A549 (cell line): Measurements from ENCODE around the gene PDXK. TPM values are rescaled to one million over a fixed set of nuclear protein-coding genes. Genes with fewer than 3 reads are reported as not detected.

Experiments
- ATAC-seq, 2 experiments: fragments of 200-7000 bp in 1 of 2; fragments of >200 bp in 1 of 2; cut with Nextera tagmentation in 1 of 2; cut with Tn5 transposase in 1 of 2; 3 replicates each; pipeline versions ENCODE4 v1.8.0 to v1.9.1; 2018 to 2020; ENCODE audit warnings: mild to moderate bottlenecking in 1 of 2, moderate library complexity in 1 of 2
- CTCF ChIA-PET: fragments of 300-600 bp; sonication (Branson Sonifier 250); formaldehyde crosslinking; extraction: SDS; loops from one replicate; lab custom pipeline; 2021; ENCODE audit warnings: antibody characterized with exemption, inconsistent platforms; lab: Yijun Ruan, JAX
- POLR2A ChIA-PET: fragments of 350-600 bp; formaldehyde crosslinking; extraction: SDS; loops from one replicate; lab custom pipeline; 2021; ENCODE audit warnings: antibody characterized with exemption, inconsistent platforms; lab: Yijun Ruan, JAX
- DNase-seq, 2 experiments: peaks; one replicate each; pipeline versions ENCODE4 v3.0.0 to v3.0.0-alpha.2; 2011 to 2016; ENCODE audit warnings: low read depth in 1 of 2, low spot score in 1 of 2
- FAIRE-seq: peaks from 2 replicates; lab custom pipeline; 2011; peaks lifted over from hg19 to GRCh38; lab: Jason Lieb, UNC
- H3K27ac ChIP-seq, 2 experiments: fragments of >200 bp; sonication (Bioruptor Twin); formaldehyde crosslinking; 3 replicates each; pipeline ENCODE4 v1.5.1; 2016 to 2017
- H3K4me1 ChIP-seq: fragments of >200 bp; sonication (Bioruptor Twin); formaldehyde crosslinking; 3 replicates; pipeline ENCODE4 v1.6.1; 2016
- H3K4me2 ChIP-seq: fragments of >200 bp; sonication (Bioruptor Twin); formaldehyde crosslinking; 3 replicates; pipeline ENCODE4 v1.6.1; 2016
- H3K4me3 ChIP-seq: fragments of >200 bp; sonication (Bioruptor Twin); formaldehyde crosslinking; 3 replicates; pipeline ENCODE4 v1.5.1; 2016
- H3K9me3 ChIP-seq: fragments of >200 bp; sonication (Bioruptor Twin); formaldehyde crosslinking; 3 replicates; pipeline ENCODE4 v1.6.1; 2016
- BCL3 ChIP-seq: fragments of >200 bp; sonication (Bioruptor Twin); formaldehyde crosslinking; IDR thresholded peaks from 3 replicates; pipeline ENCODE4 v1.6.1; 2016
- CEBPB ChIP-seq, 2 experiments: fragments of >200 bp in 1 of 2; sonication (Bioruptor Twin) in 1 of 2; formaldehyde crosslinking in 1 of 2; IDR thresholded peaks; 2 replicates each; pipeline ENCODE4 v1.6.1; 2012 to 2016
- EHMT2 ChIP-seq: fragments of 200-600 bp; sonication (generic); IDR thresholded peaks from 2 replicates; pipeline ENCODE4 v1.6.1; 2016; ENCODE audit warnings: antibody characterized with exemption, low read depth, mild to moderate bottlenecking, moderate library complexity
- EP300 ChIP-seq, 2 experiments: fragments of >200 bp; sonication (Bioruptor Twin); formaldehyde crosslinking; IDR thresholded peaks; 2 replicates in 1 of 2; 3 replicates in 1 of 2; pipeline ENCODE4 v1.6.1; 2016 to 2017
- FOSB ChIP-seq: fragments of 250-450 bp; sonication (Bioruptor Pico); IDR thresholded peaks from 2 replicates; pipeline ENCODE4 v1.5.0; 2020; ENCODE audit warnings: mild to moderate bottlenecking, moderate library complexity
- GATA3 ChIP-seq: IDR thresholded peaks from 2 replicates; pipeline ENCODE4 v1.6.1; 2012; ENCODE audit warnings: borderline replicate concordance
- HEYL ChIP-seq: fragments of 250-450 bp; sonication (Bioruptor Pico); IDR thresholded peaks from 2 replicates; pipeline ENCODE4 v1.8.0; 2021; ENCODE audit warnings: mild to moderate bottlenecking, moderate library complexity
- HOXA7 ChIP-seq: fragments of 250-450 bp; sonication (Bioruptor Pico); IDR thresholded peaks from 2 replicates; pipeline ENCODE4 v1.5.0; 2020; ENCODE audit warnings: mild to moderate bottlenecking, moderate library complexity
- JUN ChIP-seq, 2 experiments: fragments of >200 bp; sonication (Bioruptor Twin); formaldehyde crosslinking; IDR thresholded peaks; 2 replicates in 1 of 2; 3 replicates in 1 of 2; pipeline ENCODE4 v1.6.1; 2016 to 2017
- KDM5A ChIP-seq: fragments of 200-600 bp; sonication (generic); IDR thresholded peaks from 2 replicates; pipeline ENCODE4 v1.6.1; 2016; ENCODE audit warnings: antibody characterized with exemption, mild to moderate bottlenecking
- MAFK ChIP-seq: fragments of 450-650 bp; IDR thresholded peaks from 2 replicates; pipeline ENCODE4 v1.6.1; 2014; ENCODE audit not compliant: partially characterized antibody
- MAZ ChIP-seq: fragments of 150-350 bp; IDR thresholded peaks from 2 replicates; pipeline ENCODE4 v1.6.1; 2014; ENCODE audit warnings: antibody characterized with exemption, low read depth, low read length, borderline replicate concordance
- NPAS2 ChIP-seq: fragments of 250-450 bp; sonication (Bioruptor Pico); IDR thresholded peaks from 2 replicates; pipeline ENCODE4 v1.8.0; 2022; ENCODE audit warnings: mild to moderate bottlenecking, moderate library complexity, borderline replicate concordance
- PBX3 ChIP-seq: IDR thresholded peaks from 2 replicates; pipeline ENCODE4 v1.6.1; 2012
- POLR2A ChIP-seq: IDR thresholded peaks from 2 replicates; pipeline ENCODE4 v1.6.1; 2012; ENCODE audit warnings: mild to moderate bottlenecking, low read length
- RAD21 ChIP-seq, 2 experiments: fragments of >200 bp in 1 of 2; sonication (Bioruptor Twin) in 1 of 2; formaldehyde crosslinking in 1 of 2; IDR thresholded peaks in 1 of 2; conservative IDR thresholded peaks in 1 of 2; 2 replicates in 1 of 2; 3 replicates in 1 of 2; pipeline ENCODE4 v1.6.1; 2012 to 2018; ENCODE audit warnings: inconsistent platforms in 1 of 2
- RNF2 ChIP-seq: fragments of 200-600 bp; sonication (generic); IDR thresholded peaks from 2 replicates; pipeline ENCODE4 v1.6.1; 2016; ENCODE audit warnings: low read depth, mild to moderate bottlenecking, antibody characterized with exemption, moderate library complexity, borderline replicate concordance
- ZC3H11A ChIP-seq: fragments of 450-650 bp; IDR thresholded peaks from 2 replicates; pipeline ENCODE4 v1.6.1; 2014; ENCODE audit warnings: antibody characterized with exemption, mild to moderate bottlenecking
- ZNF302 ChIP-seq: fragments of 250-450 bp; sonication (Bioruptor Pico); IDR thresholded peaks from 2 replicates; pipeline ENCODE4 v1.9.0; 2021; ENCODE audit warnings: inconsistent platforms, mild to moderate bottlenecking, moderate library complexity
- WGBS: methylation state at CpG from one replicate; pipeline ENCODE4 v1.1.6; 2017; ENCODE audit errors: missing lambda C conversion rate; 5-methylcytosine and 5-hydroxymethylcytosine counted together
- polyA plus RNA-seq, 4 experiments: library from polyadenylated mRNA; depleted of rRNA in 3 of 4; stranded (reverse); fragments of >200 nt; fragmentation: RNase III in 1 of 4; extraction: RNeasy Plus Mini Kit Qiagen cat#74134 plus additional on column Dnase treatment in 1 of 4; gene quantifications; 2 replicates in 3 of 4; 3 replicates in 1 of 4; pipeline ENCODE4 v1.2.3, GENCODE V29; 2011 to 2017
- TF ChIP-seq, protein P1 (sequence below): fragments of 450-650 bp; IDR thresholded peaks from 2 replicates; pipeline ENCODE4 v1.6.1; 2014; ENCODE audit warnings: antibody characterized with exemption
- TF ChIP-seq, protein P2 (sequence below): fragments of 150-350 bp; IDR thresholded peaks from 2 replicates; pipeline ENCODE4 v1.6.1; 2014; ENCODE audit warnings: low read depth, mild to moderate bottlenecking, low read length
- TF ChIP-seq, protein P3 (sequence below): IDR thresholded peaks from 2 replicates; pipeline ENCODE4 v1.6.1; 2012

PDXK gene
- polyA plus RNA-seq, 2 of the 4 experiments (the other 2 are of a cell fraction), result 220 to 292 TPM

GRCh38 chr21:43689556-43690337 is 29.2 kb upstream of the PDXK start:
- no peaks in the 10 kb centered on the region for H3K4me1 ChIP-seq
- CTCF ChIA-PET, result interaction anchor here (1.3 kb wide), 1 partner anchor 11 kb away, joined by 3 read pairs; no protein-coding TSS in a partner anchor
- ATAC-seq, result no peak; a peak in 2 of 6 replicates
- TF ChIP-seq POLR2A (no peak), KDM5A (no peak), BCL3 (no peak), RNF2 (no peak), PBX3 (no peak), EHMT2 (no peak), EP300 (IDR thresholded peaks at IDR 0.05) (no peak), RAD21 (conservative IDR thresholded peaks at IDR 0.05 in 1 of 2, IDR thresholded peaks at IDR 0.05 in 1 of 2) (no peak), ZC3H11A (no peak), MAFK (no peak)
- TF ChIP-seq, protein P1, sequence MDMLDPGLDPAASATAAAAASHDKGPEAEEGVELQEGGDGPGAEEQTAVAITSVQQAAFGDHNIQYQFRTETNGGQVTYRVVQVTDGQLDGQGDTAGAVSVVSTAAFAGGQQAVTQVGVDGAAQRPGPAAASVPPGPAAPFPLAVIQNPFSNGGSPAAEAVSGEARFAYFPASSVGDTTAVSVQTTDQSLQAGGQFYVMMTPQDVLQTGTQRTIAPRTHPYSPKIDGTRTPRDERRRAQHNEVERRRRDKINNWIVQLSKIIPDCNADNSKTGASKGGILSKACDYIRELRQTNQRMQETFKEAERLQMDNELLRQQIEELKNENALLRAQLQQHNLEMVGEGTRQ, result no peak
- TF ChIP-seq, protein P2, sequence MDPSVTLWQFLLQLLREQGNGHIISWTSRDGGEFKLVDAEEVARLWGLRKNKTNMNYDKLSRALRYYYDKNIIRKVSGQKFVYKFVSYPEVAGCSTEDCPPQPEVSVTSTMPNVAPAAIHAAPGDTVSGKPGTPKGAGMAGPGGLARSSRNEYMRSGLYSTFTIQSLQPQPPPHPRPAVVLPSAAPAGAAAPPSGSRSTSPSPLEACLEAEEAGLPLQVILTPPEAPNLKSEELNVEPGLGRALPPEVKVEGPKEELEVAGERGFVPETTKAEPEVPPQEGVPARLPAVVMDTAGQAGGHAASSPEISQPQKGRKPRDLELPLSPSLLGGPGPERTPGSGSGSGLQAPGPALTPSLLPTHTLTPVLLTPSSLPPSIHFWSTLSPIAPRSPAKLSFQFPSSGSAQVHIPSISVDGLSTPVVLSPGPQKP, result no peak
- H3K4me3 ChIP-seq, result no peak overlapping the region
- no peak overlapping the region for H3K27ac ChIP-seq
- H3K4me2 ChIP-seq, result no peak overlapping the region
- no peak for DNase-seq
- 93% methylated on average over 23 of the region's 32 CpGs for WGBS
- no peaks in the 10 kb centered on the region for H3K9me3 ChIP-seq
- POLR2A ChIA-PET, result no interaction called here
- no peak for FAIRE-seq

- FAIRE-seq, result no peak
- ATAC-seq, result no peak
- 94% methylated on average over 4 of the region's 7 CpGs for WGBS
- ChIA-PET POLR2A (interaction anchor here (1.3 kb wide), 1 partner anchor 38 kb away, joined by 3 read pairs; no protein-coding TSS in a partner anchor), CTCF (interaction anchor here (1.3 kb wide), 1 partner anchor 10 kb away, joined by 3 read pairs; no protein-coding TSS in a partner anchor)
- DNase-seq, result no peak
- H3K4me1 ChIP-seq, result no peaks in the 10 kb centered on the region
- H3K9me3 ChIP-seq, result no peaks in the 10 kb centered on the region
- TF ChIP-seq FOSB (no peak), MAZ (no peak), MAFK (no peak), ZNF302 (CRISPR knock-in tag) (no peak), JUN (IDR thresholded peaks at IDR 0.05) (no peak), ZC3H11A (no peak), NPAS2 (CRISPR knock-in tag) (no peak), HOXA7 (no peak), POLR2A (no peak), CEBPB (IDR thresholded peaks at IDR 0.05) (no peak), HEYL (CRISPR knock-in tag) (no peak), GATA3 (no peak)
- TF ChIP-seq, protein P2, result no peak
- TF ChIP-seq, protein P1, result no peak
- TF ChIP-seq, protein P3, sequence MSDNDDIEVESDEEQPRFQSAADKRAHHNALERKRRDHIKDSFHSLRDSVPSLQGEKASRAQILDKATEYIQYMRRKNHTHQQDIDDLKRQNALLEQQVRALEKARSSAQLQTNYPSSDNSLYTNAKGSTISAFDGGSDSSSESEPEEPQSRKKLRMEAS, result no peak
- TF ChIP-seq, all 56 proteins: peak for 0
- Histone ChIP-seq H3K4me3 (no peak overlapping the region), H3K27ac (no peak overlapping the region), H3K4me2 (no peak overlapping the region)
These were observed 28.6 kb upstream of the PDXK start for GRCh38 chr21:43690346-43690745.
